Vagina (tissue), 2 donors: ENCODE results near the gene CAMSAP2.

Experiments used
- CTCF ChIP-seq, 3 experiments: fragments of 450-650 bp in 2 of 3; fragments of 200-600 bp in 1 of 3; sonication (generic) in 1 of 3; IDR thresholded peaks; one replicate each; pipeline ENCODE4 v1.5.1; 2017 to 2019; ENCODE audit warnings: antibody characterized with exemption in 3 of 3, mild to moderate bottlenecking in 2 of 3, moderate library complexity in 2 of 3
- POLR2AphosphoS5 ChIP-seq, 2 donors: sonication (generic); formaldehyde crosslinking; IDR thresholded peaks; one replicate each; pipeline ENCODE4 v1.9.0; 2017; ENCODE audit warnings: antibody characterized with exemption in 2 of 2, mild to moderate bottlenecking in 2 of 2, low read depth in 1 of 2; ENCODE audit not compliant: insufficient read depth in 1 of 2

DNA sequence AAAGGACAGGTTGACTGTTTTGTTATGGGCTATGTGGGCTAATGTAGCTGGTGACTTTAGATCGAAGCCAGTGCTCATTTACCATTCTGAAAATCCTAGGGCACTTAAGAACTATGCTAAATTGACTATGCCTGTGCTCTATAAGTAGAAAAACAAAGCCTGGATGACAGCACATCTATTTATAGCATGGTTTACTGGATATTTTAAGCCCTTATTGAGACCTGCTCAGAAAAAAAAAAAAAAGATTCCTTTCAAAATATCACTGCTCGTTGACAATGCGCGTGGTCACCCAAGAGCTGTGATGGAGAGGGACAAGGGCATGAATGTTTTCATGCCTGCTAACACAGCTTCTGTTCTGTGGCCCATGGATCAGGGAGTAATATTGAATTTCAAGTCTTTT, 48.1 kb downstream of the CAMSAP2 start:
- no peak for TF ChIP-seq POLR2AphosphoS5 (IDR thresholded peaks at IDR 0.05; ENCODE audit: insufficient read depth in 1 of 2, low read depth in 1 of 2)
- no peak for TF ChIP-seq CTCF (IDR thresholded peaks at IDR 0.05)
